HCT116 (cell line): ENCODE results near the gene JDP2. TPM values are rescaled to one million over a fixed set of nuclear protein-coding genes. Genes with fewer than 3 reads are reported as not detected.

Experiments used
- ATAC-seq: fragments of 200-7000 bp; cut with Tn5 transposase; 2 replicates; pipeline ENCODE4 v1.9.1; 2020; ENCODE audit warnings: mild to moderate bottlenecking, moderate library complexity
- BruUV-seq: library from RNA; stranded (reverse); fragments of 400-500 nt; replicated peaks from 2 replicates; lab custom pipeline; 2021; lab: Mats Ljungman, UMichigan
- CTCF ChIA-PET: fragments of 300-600 bp; sonication (Branson Sonifier 250); formaldehyde crosslinking; loops from one replicate; lab custom pipeline; 2021; ENCODE audit warnings: antibody characterized with exemption; lab: Charles Lee
- POLR2A ChIA-PET: fragments of 300-600, 350-600 bp; sonication (Branson Sonifier 250); formaldehyde crosslinking; loops from one replicate; lab custom pipeline; 2021; ENCODE audit warnings: antibody characterized with exemption; lab: Charles Lee
- RAD21 ChIA-PET, 2 experiments: fragments of 300-600 bp; sonication (Branson Sonifier 250); formaldehyde crosslinking; loops; one replicate each; lab custom pipeline; 2023; ENCODE audit warnings: low total read pairs in 2 of 2; ENCODE audit not compliant: uncharacterized antibody in 2 of 2, unreplicated experiment in 2 of 2, low non-redundant PET in 1 of 2; lab: Charles Lee
- DNase-seq: peaks from one replicate; pipeline ENCODE4 v3.0.0-alpha.2; 2010; ENCODE audit warnings: low read depth, low spot score
- H2AFZ ChIP-seq: fragments of 200-600 bp; shearing (Covaris generic), sonication (generic); 2 replicates; pipeline ENCODE4 v1.6.1; 2017; ENCODE audit warnings: low read depth, mixed run types, mixed read lengths, antibody characterized with exemption, low read length; ENCODE audit not compliant: poor library complexity, severe bottlenecking
- H3K27ac ChIP-seq: 2 replicates; pipeline ENCODE4 v1.5.1; 2012; ENCODE audit warnings: low read depth, low read length
- H3K27me3 ChIP-seq: fragments of 200-600 bp; sonication (generic); 2 replicates; pipeline ENCODE4 v1.6.1; 2016; ENCODE audit warnings: mixed run types, low read length, mixed read lengths; ENCODE audit not compliant: insufficient read depth
- H3K36me3 ChIP-seq, 2 experiments: fragments of 200-500 bp in 1 of 2; fragments of 200-600 bp in 1 of 2; sonication (Bioruptor generic) in 1 of 2; sonication (generic) in 1 of 2; 2 replicates each; pipeline versions ENCODE4 v1.5.1 to v1.6.1; 2014 to 2016; ENCODE audit warnings: low read length in 2 of 2, inconsistent platforms in 1 of 2, mixed read lengths in 1 of 2, mixed run types in 1 of 2; ENCODE audit not compliant: insufficient read depth in 2 of 2, control insufficient read depth in 1 of 2
- H3K4me1 ChIP-seq, 2 experiments: fragments of 200-600 bp in 1 of 2; sonication (generic) in 1 of 2; 2 replicates each; pipeline versions ENCODE4 v1.5.1 to v1.6.1; 2012 to 2017; ENCODE audit warnings: low read length in 2 of 2, inconsistent platforms in 1 of 2, mild to moderate bottlenecking in 1 of 2, mixed read lengths in 1 of 2, mixed run types in 1 of 2, moderate library complexity in 1 of 2; ENCODE audit not compliant: insufficient read depth in 2 of 2, control insufficient read depth in 1 of 2
- H3K4me2 ChIP-seq: fragments of 200-600 bp; sonication (generic); 2 replicates; pipeline ENCODE4 v1.6.1; 2017; ENCODE audit warnings: mixed run types, low read length, mixed read lengths
- H3K4me3 ChIP-seq, 2 experiments: fragments of 200-600 bp in 1 of 2; sonication (generic) in 1 of 2; replicated peaks in 1 of 2; 2 replicates each; pipeline ENCODE4 v1.5.1; 2011 to 2016; ENCODE audit warnings: low read length in 2 of 2, control low read depth in 1 of 2, low read depth in 1 of 2, mild to moderate bottlenecking in 1 of 2, mixed read lengths in 1 of 2, mixed run types in 1 of 2
- H3K79me2 ChIP-seq: fragments of 200-600 bp; sonication (generic); 2 replicates; pipeline ENCODE4 v1.6.1; 2017; ENCODE audit warnings: mild to moderate bottlenecking, mixed run types, low read length, moderate library complexity, mixed read lengths; ENCODE audit not compliant: insufficient read depth
- H3K9ac ChIP-seq: fragments of 200-600 bp; sonication (generic); 2 replicates; pipeline ENCODE4 v1.6.1; 2016; ENCODE audit warnings: low read length, mixed read lengths
- H3K9me2 ChIP-seq: fragments of 200-600 bp; sonication (generic), shearing (Covaris generic); 2 replicates; pipeline ENCODE4 v1.6.1; 2017; ENCODE audit warnings: mixed run types, mild to moderate bottlenecking, moderate library complexity; ENCODE audit not compliant: insufficient read depth
- H3K9me3 ChIP-seq, 2 experiments: fragments of 200-500 bp in 1 of 2; fragments of 200-600 bp in 1 of 2; sonication (Bioruptor generic) in 1 of 2; sonication (generic) in 1 of 2; 2 replicates each; pipeline ENCODE4 v1.6.1; 2014 to 2017; ENCODE audit warnings: low read length in 2 of 2, mixed read lengths in 2 of 2, inconsistent platforms in 1 of 2, low read depth in 1 of 2, mild to moderate bottlenecking in 1 of 2, mixed run types in 1 of 2, moderate library complexity in 1 of 2; ENCODE audit not compliant: control insufficient read depth in 1 of 2, insufficient read depth in 1 of 2
- H4K20me1 ChIP-seq: fragments of 200-600 bp; sonication (generic), shearing (Covaris generic); 2 replicates; pipeline ENCODE4 v1.6.1; 2017; ENCODE audit warnings: mixed run types, mild to moderate bottlenecking, moderate library complexity; ENCODE audit not compliant: insufficient read depth
- CBX3 ChIP-seq: IDR thresholded peaks from 2 replicates; pipeline ENCODE4 v1.6.1; 2012; ENCODE audit warnings: low read depth
- CEBPB ChIP-seq: IDR thresholded peaks from 2 replicates; pipeline ENCODE4 v1.6.1; 2012; ENCODE audit warnings: low read depth
- CTCF ChIP-seq, 3 experiments: fragments of 200-600 bp in 1 of 3; sonication (generic) in 1 of 3; IDR thresholded peaks in 2 of 3; conservative IDR thresholded peaks in 1 of 3; 2 replicates each; pipeline ENCODE4 v1.5.1; 2012 to 2017; ENCODE audit warnings: low read depth in 2 of 3, low read length in 2 of 3, antibody characterized with exemption in 1 of 3, borderline replicate concordance in 1 of 3, control low read depth in 1 of 3, mild to moderate bottlenecking in 1 of 3, mixed read lengths in 1 of 3, mixed run types in 1 of 3, moderate library complexity in 1 of 3; ENCODE audit not compliant: insufficient read depth in 1 of 3
- EGR1 ChIP-seq: IDR thresholded peaks from 2 replicates; pipeline ENCODE4 v1.6.1; 2012; ENCODE audit warnings: low read depth
- ELF1 ChIP-seq: IDR thresholded peaks from 2 replicates; pipeline ENCODE4 v1.6.1; 2012; ENCODE audit warnings: low read depth, borderline replicate concordance
- FOSL1 ChIP-seq: IDR thresholded peaks from 2 replicates; pipeline ENCODE4 v1.6.1; 2012; ENCODE audit warnings: low read depth
- JUND ChIP-seq: IDR thresholded peaks from 2 replicates; pipeline ENCODE4 v1.6.1; 2012
- RAD21 ChIP-seq: IDR thresholded peaks from 2 replicates; pipeline ENCODE4 v1.6.1; 2012; ENCODE audit warnings: low read depth, mild to moderate bottlenecking
- ZBTB33 ChIP-seq: IDR thresholded peaks from 2 replicates; pipeline ENCODE4 v1.6.1; 2011; ENCODE audit warnings: mild to moderate bottlenecking, low read length, moderate library complexity; ENCODE audit not compliant: insufficient replicate concordance; ENCODE audit errors: extremely low read depth
- ZNF274 ChIP-seq: fragments of 200-500 bp; sonication (Bioruptor generic); IDR thresholded peaks from 2 replicates; pipeline ENCODE4 v1.6.1; 2014; ENCODE audit warnings: mild to moderate bottlenecking, low read depth, low read length, inconsistent platforms
- intact Hi-C: fragments of 100-400 bp; cut with micrococcal nuclease; formaldehyde crosslinking; loops from 2 replicates; pipeline ENCODE4 v1.10.0; 2022
- total RNA-seq: library from RNA; stranded (reverse); gene quantifications from one replicate; pipeline ENCODE4 v1.2.1, GENCODE V29; 2021; ENCODE audit not compliant: unreplicated experiment

Gene JDP2
- total RNA-seq, 1 experiment from 2014 or later, result 25.4 TPM

- intact Hi-C loops, result no loop called here
- Histone ChIP-seq H3K36me3 (no peaks in the 10 kb centered on the region), H2AFZ (no peak overlapping the region), H3K4me1 (no peaks in the 10 kb centered on the region), H3K9ac (no peak overlapping the region), H3K27ac (no peak overlapping the region), H3K4me2 (no peak overlapping the region), H3K9me3 (no peaks in the 10 kb centered on the region), H3K27me3 (peaks cover 6% of the 10 kb centered on the region; the same call in 1 of the 2 replicates), H3K4me3 (no peak overlapping the region), H4K20me1 (no peaks in the 10 kb centered on the region), H3K79me2 (no peaks in the 10 kb centered on the region), H3K9me2 (no peaks in the 10 kb centered on the region)
- POLR2A ChIA-PET, result interaction anchor here (0.7 kb wide), 1 partner anchor 43 kb away, joined by 4 read pairs; no protein-coding TSS in a partner anchor
- RAD21 ChIA-PET, result interaction anchor here in 1 of 2 experiments (0.6 kb wide), 1 partner anchor 223 kb away, joined by 6 read pairs; no protein-coding TSS in a partner anchor
- CTCF ChIA-PET, result interaction anchor here (0.6 to 1.5 kb wide), 3 partner anchors 10 to 42 kb away, joined by 3 to 7 read pairs (median 4); no protein-coding TSS in a partner anchor
- ATAC-seq (peak; percentile 81), DNase-seq (peak; percentile 12)
- no TSS peak for BruUV-seq
- TF ChIP-seq RAD21, result peak; percentile 38; the same call in 1 of the 2 replicates
- no peak for TF ChIP-seq JUND
- no peak for TF ChIP-seq EGR1
- TF ChIP-seq ELF1, result no peak
- peak; percentile 22 to 65 (median 64); a peak in 5 of 6 replicates for TF ChIP-seq CTCF (IDR thresholded peaks at IDR 0.05 in 2 of 3, conservative IDR thresholded peaks at IDR 0.05 in 1 of 3; ENCODE audit: borderline replicate concordance in 1 of 3, insufficient read depth in 1 of 3, low read depth in 2 of 3, low read length in 2 of 3)
- no peak for TF ChIP-seq CBX3
- no peak for TF ChIP-seq ZBTB33
- no peak for TF ChIP-seq FOSL1
- TF ChIP-seq ZNF274, result no peak
- no peak for TF ChIP-seq CEBPB
These were observed 90.8 kb downstream of the JDP2 start for GRCh38 chr14:75518625-75519024.
